ENCODE data around the gene NFKBIE. TPM values are rescaled to one million over a fixed set of nuclear protein-coding genes. Genes with fewer than 3 reads are reported as not detected.
A peak's percentile ranks its signal among the peaks of the same experiment; 100 is the strongest.

Gene NFKBIE
- total and polyA plus RNA-seq, 5 donors: 2.6 to 5.5 (median 4.3) TPM

DNA sequence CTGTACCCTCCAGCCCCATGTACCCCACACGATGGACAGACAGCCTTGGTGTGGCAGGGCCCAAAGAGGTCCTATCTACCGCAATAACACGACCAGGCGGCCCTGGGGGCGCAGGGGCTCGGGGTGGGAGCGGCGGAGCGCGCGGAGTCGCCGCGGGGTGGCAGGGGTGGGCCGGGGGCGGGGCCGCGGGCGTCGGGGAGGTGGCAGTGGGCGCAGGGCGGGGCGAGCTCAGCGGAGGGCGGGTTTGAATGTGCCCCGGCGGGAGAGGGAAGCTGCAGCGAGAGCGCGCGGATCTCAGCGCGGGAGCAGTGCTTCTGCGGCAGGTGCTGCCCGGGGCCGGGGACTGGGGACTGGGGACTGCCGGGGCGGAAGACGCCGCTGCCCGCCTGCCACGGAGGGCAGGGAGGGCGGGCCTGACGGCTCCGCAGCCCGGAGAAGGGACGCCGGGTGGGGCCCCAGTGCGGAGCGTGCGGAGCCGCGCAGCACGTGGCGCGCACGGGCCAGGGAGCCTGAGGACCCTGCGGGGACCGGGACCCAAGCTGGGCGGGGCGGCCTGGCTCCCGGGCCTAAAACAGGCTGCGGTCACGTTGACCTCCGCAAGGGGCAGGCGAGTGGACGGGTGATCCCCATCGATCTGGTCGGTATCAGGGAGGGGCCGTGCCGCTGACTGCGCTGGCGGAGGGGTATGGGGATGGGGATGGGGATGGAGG, 41.9 kb downstream of the NFKBIE start, which contains the start of gene SLC29A1:
Gene SLC29A1 (plus strand): TSS at position 277 of the 710 bp plus-strand sequence. CDS start 3,719 bp downstream, outside the sequence.
- intact Hi-C loops (cut with DNase I): no loop called here
- ATAC-seq: peak; percentile 30 to 35
- under 1% methylated on average over 73 of the region's 73 CpGs for WGBS
- H3K9me3 ChIP-seq (ENCODE audit: control insufficient read depth, low read length): no peaks in the 10 kb centered on the region
- H3K27ac ChIP-seq (ENCODE audit: low read length): peak within 1 kb of the TSS; percentile 93
- H3K27me3 ChIP-seq (ENCODE audit: control insufficient read depth, insufficient read depth): no peaks in the 10 kb centered on the region
- H3K4me1 ChIP-seq (ENCODE audit: control insufficient read depth, insufficient read depth, low read length): peaks cover 30% of the 10 kb centered on the region
- peak within 1 kb of the TSS; percentile 67 for H3K4me3 ChIP-seq (ENCODE audit: low read length)
- peak; percentile 74 to 94 (median 93) for DNase-seq

DNA sequence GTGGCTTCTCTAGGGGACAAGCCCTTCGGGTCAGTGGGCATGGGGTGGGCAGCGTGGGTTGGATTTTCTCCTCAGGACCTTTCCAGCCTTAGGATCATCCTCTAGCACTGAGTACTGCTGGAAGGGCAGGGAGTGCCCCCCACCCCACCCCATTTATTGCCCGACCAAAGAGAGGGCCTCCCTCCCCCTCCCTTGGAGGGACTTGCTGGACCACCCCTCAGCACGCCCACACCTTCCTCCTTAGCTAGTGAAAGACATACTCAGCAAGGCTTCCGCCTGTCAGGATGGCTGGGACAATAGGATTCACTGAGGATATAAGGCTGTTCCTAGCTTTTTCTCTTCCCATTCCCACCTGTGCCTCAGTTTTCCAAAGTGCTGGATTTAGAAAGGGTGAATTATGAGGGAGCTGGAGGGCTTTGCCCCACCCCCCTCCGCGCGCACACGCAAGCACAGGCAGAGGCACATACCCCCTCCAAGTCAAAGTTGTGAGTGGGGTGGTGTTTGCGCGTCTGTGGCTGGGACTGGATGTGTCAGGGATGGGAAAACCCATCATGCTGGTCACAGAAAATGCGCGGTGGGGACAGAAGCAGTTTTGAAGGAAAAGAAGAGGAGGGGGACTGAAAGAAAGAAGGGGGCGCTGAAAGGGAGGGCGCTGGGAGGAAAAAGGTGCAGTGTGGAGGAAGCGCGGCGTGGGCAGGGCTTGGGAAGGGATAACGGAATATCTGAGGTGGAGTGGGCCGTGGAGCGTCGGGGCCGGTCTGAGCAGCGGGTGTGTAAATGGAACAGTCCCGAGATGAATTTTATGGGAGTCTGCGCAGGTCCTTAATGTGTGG, 42.6 kb downstream of the NFKBIE start:
- peak in 2 of 3 donors; percentile 48 to 74 for DNase-seq
- WGBS: 17% methylated on average over 26 of the region's 26 CpGs
- intact Hi-C loops (cut with DNase I): no loop called here

DNA sequence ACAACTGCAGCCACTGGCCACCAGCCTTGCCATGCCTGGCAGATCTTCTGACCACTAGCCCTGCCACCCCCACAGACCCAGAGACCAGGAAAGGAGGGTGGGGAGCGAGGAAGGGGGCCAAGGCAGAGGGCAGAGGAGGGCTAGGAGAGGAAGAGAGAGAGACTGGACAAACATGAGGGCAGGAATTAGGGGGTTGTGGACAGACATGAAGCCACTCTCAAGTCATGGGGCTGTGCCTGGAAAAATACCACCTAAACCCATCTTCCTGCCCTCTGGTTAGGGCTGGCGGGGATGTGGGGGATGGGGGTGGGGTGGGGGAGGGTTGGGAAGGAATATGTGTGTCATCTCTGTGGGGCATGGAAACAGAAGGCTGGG, 43.4 kb downstream of the NFKBIE start:
- Histone ChIP-seq H3K4me1 (ENCODE audit: control insufficient read depth, insufficient read depth, low read length) (peaks cover 35% of the 10 kb centered on the region), H3K27me3 (ENCODE audit: control insufficient read depth, insufficient read depth) (no peaks in the 10 kb centered on the region), H3K9me3 (ENCODE audit: control insufficient read depth, low read length) (no peaks in the 10 kb centered on the region), H3K27ac (ENCODE audit: low read length) (peak overlapping the region; percentile 77), H3K4me3 (ENCODE audit: low read length) (no peak overlapping the region)
- ATAC-seq (no peak), DNase-seq (no peak)
- intact Hi-C loops (cut with DNase I): no loop called here
- 46% methylated on average over 2 of the region's 2 CpGs for WGBS

More for the DNA sequence above, 42.6 kb downstream of the NFKBIE start:
- ATAC-seq: no peak
- H3K4me1 ChIP-seq (ENCODE audit: control insufficient read depth, insufficient read depth, low read length): peaks cover 30% of the 10 kb centered on the region
- no peaks in the 10 kb centered on the region for H3K27me3 ChIP-seq (ENCODE audit: control insufficient read depth, insufficient read depth)
- peak overlapping the region; percentile 93 for H3K27ac ChIP-seq (ENCODE audit: low read length)
- peak overlapping the region; percentile 67 for H3K4me3 ChIP-seq (ENCODE audit: low read length)
- H3K9me3 ChIP-seq (ENCODE audit: control insufficient read depth, low read length): no peaks in the 10 kb centered on the region

DNA sequence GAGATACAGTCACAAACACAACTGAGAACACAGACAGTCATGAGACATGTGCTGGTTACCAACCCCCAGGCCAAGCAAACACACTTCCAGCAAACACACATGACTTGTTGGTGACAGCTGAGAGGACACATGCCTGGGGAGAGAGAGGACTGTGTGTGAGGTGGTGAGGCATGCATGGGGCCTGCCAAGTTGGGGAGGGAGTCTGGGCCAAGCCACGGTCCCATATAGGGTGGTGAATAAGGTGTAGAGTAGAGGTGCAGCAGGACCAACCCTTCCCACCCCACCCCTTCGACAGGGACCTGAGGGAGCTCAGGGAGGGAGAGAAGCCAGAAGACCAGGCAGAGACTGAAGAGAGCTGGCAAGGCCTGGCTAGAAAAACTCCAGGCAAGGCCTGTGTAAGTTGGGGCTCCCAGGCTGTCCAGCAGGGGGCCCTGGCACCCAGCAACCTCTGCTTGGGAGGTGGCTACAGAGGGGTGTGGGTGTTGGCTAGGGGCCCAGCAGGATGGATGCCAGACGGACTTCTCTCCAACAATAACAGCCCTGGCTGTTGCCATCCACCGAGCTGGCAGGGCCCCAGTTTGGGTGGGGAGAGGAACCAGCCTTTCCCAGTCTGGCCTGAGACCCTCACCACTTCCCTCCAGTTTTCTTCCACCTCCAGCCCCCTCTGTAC, 43.9 kb downstream of the NFKBIE start:
- intact Hi-C loops (cut with DNase I): no loop called here
- peak; percentile 94 to 98 (median 97) for DNase-seq

DNA sequence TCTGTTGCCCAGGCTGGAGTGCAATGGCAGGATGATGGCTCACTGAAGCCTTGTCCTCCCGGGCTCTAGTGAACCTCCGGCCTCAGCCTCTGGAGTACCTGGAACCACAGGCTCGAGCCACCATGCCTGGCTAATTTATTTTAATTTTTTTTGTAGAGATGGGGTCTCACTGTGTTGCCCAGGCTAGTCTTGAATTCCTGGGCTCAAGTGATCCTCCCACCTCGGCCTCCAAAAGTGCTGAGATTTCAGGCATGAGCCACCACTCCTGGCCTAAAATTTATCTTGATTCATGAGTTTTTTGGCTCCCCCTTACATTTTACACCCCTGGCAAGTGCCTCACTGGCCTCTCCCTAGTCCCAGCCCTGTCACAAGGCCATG, 44.4 kb downstream of the NFKBIE start:
- DNase-seq (no peak), ATAC-seq (no peak)
- peak overlapping the region; percentile 77 for H3K27ac ChIP-seq (ENCODE audit: low read length)
- no peaks in the 10 kb centered on the region for H3K9me3 ChIP-seq (ENCODE audit: control insufficient read depth, low read length)
- H3K4me3 ChIP-seq (ENCODE audit: low read length): no peak overlapping the region
- WGBS: 80% methylated on average over 4 of the region's 4 CpGs
- H3K4me1 ChIP-seq (ENCODE audit: control insufficient read depth, insufficient read depth, low read length): peaks cover 27% of the 10 kb centered on the region
- no peaks in the 10 kb centered on the region for H3K27me3 ChIP-seq (ENCODE audit: control insufficient read depth, insufficient read depth)
- intact Hi-C loops (cut with DNase I): no loop called here

More for the DNA sequence above, 43.9 kb downstream of the NFKBIE start:
- Histone ChIP-seq H3K9me3 (ENCODE audit: control insufficient read depth, low read length) (no peaks in the 10 kb centered on the region), H3K27me3 (ENCODE audit: control insufficient read depth, insufficient read depth) (no peaks in the 10 kb centered on the region), H3K27ac (ENCODE audit: low read length) (peak overlapping the region; percentile 77), H3K4me1 (ENCODE audit: control insufficient read depth, insufficient read depth, low read length) (peaks cover 32% of the 10 kb centered on the region), H3K4me3 (ENCODE audit: low read length) (no peak overlapping the region)
- ATAC-seq: peak; percentile 67 to 72
- WGBS: 6% methylated on average over 4 of the region's 4 CpGs

DNA sequence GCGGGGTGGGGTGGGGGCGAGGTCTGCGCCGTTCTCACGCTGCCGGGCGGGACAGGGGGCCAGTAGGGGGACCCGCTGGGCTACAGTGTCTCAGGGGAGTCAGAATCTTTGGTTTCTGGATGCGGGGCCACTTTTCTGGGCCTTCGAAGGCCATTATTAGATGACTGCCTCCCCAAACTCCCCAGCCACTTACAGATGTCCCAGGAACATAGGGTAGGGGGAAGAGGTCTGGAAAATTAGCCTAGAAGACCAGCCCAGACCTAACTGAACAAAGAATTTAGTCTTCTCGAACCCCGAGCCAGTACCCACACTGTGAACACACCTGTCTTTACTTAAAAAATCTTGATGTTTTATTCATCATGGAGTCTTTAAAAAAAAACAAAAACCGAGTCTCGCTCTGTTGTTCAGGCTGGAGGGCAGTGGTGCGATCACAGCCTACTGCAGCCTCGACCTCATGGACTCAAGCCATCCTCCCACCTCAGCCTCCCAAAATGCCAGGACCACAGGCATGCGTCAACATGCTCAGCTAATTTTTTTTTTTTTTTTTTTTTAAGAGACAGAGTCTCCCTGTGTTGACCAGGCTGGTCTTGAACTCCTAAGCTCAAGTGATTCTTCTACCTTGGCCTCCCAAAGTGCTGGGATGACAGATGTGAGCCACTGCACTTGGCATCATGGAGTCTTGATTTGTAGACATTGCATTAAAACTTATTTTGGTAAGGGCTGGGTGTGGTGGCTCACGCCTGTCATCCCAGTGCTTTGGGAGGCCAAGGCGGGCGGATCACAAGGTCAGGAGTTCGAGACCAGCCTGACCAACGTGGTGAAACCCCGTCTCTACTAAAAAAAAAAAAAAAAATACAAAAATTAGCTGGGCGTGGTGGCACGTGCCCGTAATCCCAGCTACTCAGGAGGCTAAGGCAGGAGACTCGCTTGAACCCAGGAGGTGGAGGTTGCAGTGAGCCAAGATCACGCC, 45.3 kb downstream of the NFKBIE start:
- Histone ChIP-seq H3K27ac (ENCODE audit: low read length) (peak overlapping the region; percentile 68), H3K27me3 (ENCODE audit: control insufficient read depth, insufficient read depth) (no peaks in the 10 kb centered on the region), H3K9me3 (ENCODE audit: control insufficient read depth, low read length) (no peaks in the 10 kb centered on the region), H3K4me1 (ENCODE audit: control insufficient read depth, insufficient read depth, low read length) (peaks cover 22% of the 10 kb centered on the region), H3K4me3 (ENCODE audit: low read length) (peak overlapping the region; percentile 88)
- intact Hi-C loops (cut with DNase I): loop anchor here in 1 of 4 donors (5.0 kb wide), 1 partner anchor 43 kb away; no protein-coding TSS in a partner anchor
- DNase-seq: peak in 2 of 3 donors; percentile 40 to 49
- no peak for ATAC-seq
- WGBS: 55% methylated on average over 28 of the region's 28 CpGs

DNA sequence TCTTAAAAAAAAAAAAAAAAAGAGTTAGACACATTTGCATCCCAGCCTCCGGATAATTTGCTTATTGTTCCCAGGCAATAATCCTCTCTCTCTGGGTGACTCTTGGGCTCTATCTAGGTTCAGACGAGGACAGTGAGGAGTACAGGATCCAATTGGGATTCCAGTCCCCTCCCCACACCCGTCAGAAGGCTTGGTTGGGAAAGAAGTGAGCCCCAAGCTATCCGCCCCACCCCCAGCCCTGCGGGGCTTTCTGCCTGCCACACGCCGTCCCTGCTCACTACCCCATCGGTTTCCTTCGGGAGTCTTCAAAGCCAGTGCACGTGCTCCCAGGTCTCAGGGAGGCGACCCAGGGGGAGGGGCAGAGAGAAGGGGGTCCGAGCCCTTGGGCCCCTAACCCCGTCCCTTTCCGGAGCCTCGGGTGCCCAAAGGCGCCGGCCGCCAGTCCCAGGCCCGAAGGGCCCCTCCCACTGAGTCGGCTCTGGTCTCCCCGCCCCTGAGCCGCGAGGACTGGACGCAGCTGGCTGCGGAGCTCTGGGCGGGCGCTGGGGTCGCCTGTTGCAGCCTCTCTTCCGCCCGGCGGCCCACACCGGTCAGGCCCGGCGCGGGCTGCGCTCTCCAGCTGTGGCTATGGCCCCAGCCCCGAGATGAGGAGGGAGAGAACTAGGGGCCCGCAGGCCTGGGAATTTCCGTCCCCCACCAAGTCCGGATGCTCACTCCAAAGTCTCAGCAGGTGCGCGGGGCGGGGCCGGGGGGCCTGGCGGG, 46.1 kb downstream of the NFKBIE start:
- intact Hi-C loops (cut with DNase I): loop anchor here in 1 of 4 donors (5.0 kb wide), 1 partner anchor 42 kb away; no protein-coding TSS in a partner anchor
- peak; percentile 83 for ATAC-seq
- H3K4me3 ChIP-seq (ENCODE audit: low read length): peak overlapping the region; percentile 88

DNA sequence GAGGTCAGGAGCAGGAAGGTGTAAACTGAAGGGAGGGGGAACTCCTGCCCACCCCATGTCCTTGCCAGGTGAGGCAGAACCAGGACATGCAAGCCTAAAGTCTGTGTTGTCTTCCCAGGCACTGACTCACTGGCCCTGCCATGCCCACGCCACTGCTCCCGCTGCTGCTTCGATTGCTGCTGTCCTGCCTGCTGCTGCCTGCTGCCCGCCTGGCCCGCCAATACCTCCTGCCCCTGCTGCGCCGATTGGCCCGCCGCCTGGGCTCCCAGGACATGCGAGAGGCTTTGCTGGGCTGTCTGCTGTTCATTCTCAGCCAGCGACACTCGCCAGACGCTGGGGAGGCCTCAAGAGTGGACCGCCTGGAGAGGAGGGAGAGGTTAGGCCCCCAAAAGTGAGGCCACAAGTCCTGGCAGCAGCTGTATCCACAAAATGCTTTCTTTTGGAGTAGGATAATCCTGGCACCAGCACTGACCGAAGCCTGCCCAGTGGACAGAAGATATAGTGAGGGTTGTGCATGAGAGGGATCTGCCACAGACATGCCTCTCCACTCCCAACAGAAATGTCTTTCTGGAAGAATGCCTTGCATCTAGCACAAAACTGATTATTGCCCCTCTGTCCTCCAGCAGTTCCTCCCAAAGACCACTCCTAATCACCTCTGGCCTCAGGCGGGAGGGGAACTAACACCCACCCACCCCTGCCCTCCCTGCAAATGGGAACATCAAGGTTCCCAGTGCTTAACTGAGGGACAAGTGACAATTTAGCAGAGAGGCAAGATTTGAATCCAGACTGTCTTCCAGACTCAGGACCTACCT, 47.8 kb downstream of the NFKBIE start:
- Histone ChIP-seq H3K27me3 (ENCODE audit: control insufficient read depth, insufficient read depth) (no peaks in the 10 kb centered on the region), H3K9me3 (ENCODE audit: control insufficient read depth, low read length) (no peaks in the 10 kb centered on the region), H3K27ac (ENCODE audit: low read length) (peak overlapping the region; percentile 51), H3K4me1 (ENCODE audit: control insufficient read depth, insufficient read depth, low read length) (peaks cover 13% of the 10 kb centered on the region), H3K4me3 (ENCODE audit: low read length) (no peak overlapping the region)
- peak; percentile 76 to 94 (median 91) for DNase-seq
- 54% methylated on average over 16 of the region's 16 CpGs for WGBS
- peak; percentile 0 to 14 for ATAC-seq
- intact Hi-C loops (cut with DNase I): loop anchor here in 1 of 4 donors (5.0 kb wide), 1 partner anchor 40 kb away; no protein-coding TSS in a partner anchor

More for the DNA sequence above, 46.1 kb downstream of the NFKBIE start:
- Histone ChIP-seq H3K27me3 (ENCODE audit: control insufficient read depth, insufficient read depth) (no peaks in the 10 kb centered on the region), H3K27ac (ENCODE audit: low read length) (peak overlapping the region; percentile 98), H3K4me1 (ENCODE audit: control insufficient read depth, insufficient read depth, low read length) (peaks cover 18% of the 10 kb centered on the region), H3K9me3 (ENCODE audit: control insufficient read depth, low read length) (no peaks in the 10 kb centered on the region)
- peak; percentile 90 to 96 (median 95) for DNase-seq
- 1% methylated on average over 45 of the region's 45 CpGs for WGBS

Measured in right cardiac atrium (tissue), 5 donors.